Activated gamma-delta T cell treated with anti-CD3 and anti-CD28 coated beads, Interleukin-2, amount 50 U/mL, for 16 hours (primary cell): ENCODE measurements around the gene REXO4.
"Not testable (repeated sequence)": the region's sequence is repeated elsewhere in the genome, so short reads cannot be mapped to it uniquely, and the experiment has no call there.

Experiments
- DNase-seq: peaks from one replicate; pipeline ENCODE4 v3.0.0-alpha.2; 2020; ENCODE audit warnings: low read depth

REXO4 gene, protein sequence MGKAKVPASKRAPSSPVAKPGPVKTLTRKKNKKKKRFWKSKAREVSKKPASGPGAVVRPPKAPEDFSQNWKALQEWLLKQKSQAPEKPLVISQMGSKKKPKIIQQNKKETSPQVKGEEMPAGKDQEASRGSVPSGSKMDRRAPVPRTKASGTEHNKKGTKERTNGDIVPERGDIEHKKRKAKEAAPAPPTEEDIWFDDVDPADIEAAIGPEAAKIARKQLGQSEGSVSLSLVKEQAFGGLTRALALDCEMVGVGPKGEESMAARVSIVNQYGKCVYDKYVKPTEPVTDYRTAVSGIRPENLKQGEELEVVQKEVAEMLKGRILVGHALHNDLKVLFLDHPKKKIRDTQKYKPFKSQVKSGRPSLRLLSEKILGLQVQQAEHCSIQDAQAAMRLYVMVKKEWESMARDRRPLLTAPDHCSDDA

DNA sequence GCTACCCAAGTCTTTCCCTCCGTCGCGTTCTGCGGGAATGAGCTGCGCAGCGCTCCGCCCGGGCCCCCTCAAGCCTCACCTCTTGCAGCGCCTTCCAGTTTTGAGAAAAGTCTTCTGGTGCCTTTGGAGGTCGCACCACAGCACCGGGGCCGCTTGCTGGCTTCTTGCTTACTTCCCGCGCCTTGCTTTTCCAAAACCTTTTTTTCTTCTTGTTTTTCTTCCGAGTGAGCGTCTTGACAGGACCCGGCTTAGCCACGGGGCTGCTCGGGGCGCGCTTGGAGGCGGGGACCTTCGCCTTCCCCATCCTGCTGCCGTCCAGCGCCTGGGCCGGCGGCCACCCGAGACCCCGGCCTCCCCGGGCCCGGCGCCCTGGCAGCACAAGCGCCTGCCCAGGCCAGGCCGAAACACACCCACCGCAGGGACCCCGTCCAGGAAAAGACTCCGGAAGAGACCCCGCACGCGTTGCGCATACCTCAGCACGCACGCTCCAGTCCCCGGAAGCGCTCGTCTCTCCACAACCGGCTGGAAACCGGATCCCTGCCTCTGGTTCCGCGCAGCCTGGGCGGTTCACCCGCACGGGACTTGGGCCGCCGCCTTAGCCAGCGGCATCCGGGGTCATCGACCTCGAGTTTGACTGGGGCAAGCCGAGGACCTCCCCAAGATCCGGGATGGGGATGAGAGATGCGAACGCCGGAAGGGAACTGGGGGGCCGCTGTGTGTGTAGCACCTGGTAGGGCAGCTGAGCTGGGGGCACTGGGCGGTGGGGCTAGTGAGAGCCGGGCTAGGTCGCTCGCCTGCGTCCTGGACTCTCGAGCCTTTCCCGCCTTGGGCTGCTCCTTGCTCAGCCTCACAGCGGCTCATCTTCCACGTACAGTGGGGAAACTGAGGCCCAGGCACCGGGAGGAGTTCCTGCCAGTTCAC lies at the start of gene REXO4:
Gene REXO4 (minus strand): TSS at position 470 of the 921 bp plus-strand sequence. CDS start 166 bp downstream, at position 304.
- DNase-seq, result peak; percentile 62

DNA sequence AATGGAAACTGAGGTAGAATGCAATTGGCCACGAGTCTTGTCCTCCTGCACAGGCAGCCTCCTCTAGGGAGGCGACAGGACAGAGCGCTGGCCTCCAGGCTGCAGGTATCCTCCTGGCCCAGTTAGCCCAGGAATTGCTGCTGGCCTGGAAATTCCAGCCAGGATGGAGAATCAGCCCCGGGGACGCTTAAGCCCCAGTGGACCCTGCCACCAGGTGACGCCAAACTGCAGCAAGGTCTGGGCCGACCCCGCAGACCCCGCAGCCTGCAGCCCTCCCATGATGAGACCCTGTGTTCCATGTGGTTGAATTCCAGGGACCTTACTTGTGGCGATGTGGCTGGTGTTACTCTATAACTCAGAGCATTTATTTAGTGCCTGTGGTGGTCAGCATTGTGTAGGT lies 49.3 kb upstream of the REXO4 start:
- DNase-seq, result no peak

DNA sequence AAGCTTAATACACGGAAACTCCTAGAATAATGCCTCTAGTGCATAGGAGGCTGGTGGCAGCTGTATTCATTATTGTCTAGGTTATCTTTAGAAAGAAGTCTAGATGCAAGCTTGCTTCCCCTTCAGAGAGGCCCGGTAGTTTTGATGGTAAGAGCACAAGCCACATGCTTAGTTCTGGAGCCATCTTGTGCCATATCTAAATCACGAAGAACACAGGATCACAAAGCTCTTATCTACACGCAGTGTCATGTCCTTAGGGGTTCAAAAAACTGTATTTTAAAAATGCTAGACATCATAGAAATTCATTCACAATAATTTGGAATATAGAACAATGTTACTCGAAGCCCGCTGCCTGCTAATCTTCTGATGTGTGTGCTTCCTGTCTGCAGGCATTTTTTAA lies 48.2 kb upstream of the REXO4 start:
- DNase-seq, result no peak

DNA sequence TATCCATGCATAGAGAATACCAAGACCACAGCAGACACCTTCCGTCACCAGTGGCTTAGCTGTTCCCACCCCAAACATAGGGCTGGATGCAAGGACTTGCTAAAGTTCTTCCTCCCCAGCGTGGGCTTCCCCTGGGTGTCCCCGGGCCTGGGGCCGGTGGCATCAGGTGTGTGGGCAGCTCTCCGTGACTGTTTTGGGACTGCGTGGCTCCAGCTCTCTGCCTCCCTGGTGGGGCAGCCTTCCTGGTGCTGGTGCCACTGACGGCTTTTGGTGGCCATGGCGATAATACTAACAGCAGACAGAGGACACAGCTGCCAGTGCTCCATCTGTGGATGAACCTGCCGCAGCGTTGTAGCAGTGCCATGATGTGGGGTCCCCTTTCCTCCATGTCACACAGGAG lies 46.8 kb upstream of the REXO4 start:
- no peak for DNase-seq

DNA sequence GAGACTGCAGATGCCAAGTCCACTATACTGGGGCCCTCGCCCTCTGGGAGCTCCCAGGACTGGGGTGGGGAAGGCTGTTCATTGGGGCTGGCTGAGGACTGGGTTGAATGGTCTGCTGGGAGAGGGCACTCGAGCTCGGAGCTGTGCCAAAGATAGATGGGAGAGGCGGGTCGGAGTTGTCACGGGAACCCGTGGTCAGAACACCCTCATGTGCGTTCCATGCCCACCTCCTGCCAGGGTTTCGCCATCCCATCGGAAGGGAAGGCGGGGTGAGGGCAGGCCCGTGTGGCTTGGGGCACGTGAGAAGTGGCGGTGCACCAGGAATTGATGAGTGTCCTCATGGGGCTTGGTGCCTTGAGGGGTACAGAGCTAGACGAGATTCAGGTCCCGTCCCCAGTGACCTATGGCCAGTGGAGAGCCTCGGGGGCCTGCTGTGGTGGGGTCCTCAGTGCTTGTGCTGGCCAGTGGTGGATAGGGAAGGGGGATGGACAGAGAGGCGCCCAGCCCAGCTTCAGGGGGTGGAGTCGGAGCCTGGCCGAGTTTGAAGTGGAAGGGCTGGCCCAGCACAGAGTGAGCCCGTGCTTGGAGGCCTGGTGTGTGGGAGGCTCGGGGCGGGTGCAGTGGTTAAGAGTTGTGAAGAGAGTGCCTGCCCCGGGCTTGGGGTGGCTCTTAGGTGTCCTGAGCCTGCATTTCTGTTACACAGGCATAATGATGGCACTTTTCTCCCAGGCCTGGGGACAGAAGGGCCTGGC lies 46.2 kb upstream of the REXO4 start:
- DNase-seq, result no peak

DNA sequence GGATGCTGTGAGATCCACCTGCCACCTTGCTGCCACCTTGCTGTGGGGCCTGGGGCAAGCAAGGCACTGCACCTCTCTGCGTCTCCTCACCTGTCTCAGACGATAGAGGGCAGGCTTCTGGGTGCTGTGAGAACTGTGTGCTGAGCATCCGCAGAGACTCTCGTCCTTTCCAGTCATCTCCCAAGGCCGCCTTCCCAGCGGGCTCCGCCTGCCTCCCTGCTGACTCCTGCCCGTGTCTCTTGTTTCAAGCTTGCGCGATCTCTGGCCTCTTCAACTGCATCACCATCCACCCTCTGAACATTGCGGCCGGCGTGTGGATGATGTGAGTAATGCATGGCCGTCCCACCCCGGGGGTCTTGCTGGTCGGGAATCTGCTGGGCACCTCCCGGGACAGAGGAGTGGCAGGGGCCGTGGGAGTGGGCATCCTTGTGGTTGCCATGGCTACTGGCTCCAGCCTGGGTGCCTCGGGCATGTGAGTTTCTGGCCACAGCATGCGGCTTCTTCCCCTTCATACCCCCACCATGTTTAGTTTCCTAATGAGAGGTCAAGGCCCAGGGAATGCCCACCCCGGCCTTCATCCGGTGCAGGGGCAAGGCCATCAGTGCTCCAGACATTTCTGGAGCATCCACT lies 45.5 kb upstream of the REXO4 start:
- DNase-seq, result no peak

DNA sequence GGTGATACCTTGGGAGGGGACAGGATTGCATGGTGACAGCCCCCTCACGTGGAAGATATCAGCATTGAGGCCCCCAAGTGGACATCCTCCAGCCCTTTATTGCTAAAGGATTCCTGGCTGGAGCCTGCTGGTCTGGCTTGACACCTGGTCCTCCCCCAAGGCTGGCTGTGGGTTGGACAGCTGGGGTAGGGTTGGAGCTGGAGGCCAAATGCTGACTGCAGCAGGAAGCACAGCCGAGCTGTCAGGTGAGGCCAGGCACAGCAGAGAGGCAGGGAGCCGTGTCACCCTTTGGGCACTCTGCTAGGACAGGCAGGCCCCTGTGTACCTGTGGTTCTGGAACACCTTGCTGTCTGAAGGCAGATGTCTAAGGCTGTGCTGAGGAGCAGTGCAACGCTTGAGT lies 44.2 kb upstream of the REXO4 start:
- DNase-seq, result no peak

DNA sequence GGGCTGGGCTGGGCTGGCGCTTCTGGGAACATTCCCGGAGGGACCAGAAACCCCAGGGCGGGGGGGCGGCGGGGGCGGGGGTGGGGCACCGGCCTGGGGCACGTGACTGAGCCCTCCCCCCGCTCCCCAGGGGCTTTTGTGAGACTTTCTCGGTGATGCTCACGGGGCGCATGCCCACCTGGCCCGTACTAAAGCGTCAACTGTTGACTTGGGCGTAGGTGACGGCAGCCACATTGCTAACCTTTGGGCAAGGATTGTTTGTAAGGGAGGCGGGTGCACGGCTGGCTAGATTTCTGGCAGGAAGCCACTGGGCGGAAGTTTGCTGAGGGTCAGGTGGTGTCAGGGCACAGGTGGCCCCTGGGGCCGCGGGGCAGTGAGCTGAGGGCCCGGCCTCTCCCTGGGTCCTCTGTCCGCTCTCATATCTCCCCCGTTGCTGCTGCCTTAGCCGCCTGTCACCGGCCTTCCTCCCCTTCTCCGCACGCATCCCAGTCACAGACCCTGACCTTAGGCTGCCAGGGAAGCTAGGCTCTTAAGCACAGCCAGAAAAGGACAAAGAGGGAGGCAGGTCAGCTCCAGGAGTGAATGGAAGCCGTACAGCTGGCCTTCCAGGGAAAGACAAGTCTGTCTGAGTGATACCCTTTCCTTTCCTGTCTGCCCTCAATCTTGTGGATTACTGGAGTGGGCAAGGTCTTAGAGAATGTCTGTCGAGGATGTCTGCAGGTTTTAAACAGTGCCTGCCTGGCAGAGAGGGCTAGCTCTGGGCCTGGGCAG lies 42.8 kb upstream of the REXO4 start:
- DNase-seq, result peak; percentile 27

DNA sequence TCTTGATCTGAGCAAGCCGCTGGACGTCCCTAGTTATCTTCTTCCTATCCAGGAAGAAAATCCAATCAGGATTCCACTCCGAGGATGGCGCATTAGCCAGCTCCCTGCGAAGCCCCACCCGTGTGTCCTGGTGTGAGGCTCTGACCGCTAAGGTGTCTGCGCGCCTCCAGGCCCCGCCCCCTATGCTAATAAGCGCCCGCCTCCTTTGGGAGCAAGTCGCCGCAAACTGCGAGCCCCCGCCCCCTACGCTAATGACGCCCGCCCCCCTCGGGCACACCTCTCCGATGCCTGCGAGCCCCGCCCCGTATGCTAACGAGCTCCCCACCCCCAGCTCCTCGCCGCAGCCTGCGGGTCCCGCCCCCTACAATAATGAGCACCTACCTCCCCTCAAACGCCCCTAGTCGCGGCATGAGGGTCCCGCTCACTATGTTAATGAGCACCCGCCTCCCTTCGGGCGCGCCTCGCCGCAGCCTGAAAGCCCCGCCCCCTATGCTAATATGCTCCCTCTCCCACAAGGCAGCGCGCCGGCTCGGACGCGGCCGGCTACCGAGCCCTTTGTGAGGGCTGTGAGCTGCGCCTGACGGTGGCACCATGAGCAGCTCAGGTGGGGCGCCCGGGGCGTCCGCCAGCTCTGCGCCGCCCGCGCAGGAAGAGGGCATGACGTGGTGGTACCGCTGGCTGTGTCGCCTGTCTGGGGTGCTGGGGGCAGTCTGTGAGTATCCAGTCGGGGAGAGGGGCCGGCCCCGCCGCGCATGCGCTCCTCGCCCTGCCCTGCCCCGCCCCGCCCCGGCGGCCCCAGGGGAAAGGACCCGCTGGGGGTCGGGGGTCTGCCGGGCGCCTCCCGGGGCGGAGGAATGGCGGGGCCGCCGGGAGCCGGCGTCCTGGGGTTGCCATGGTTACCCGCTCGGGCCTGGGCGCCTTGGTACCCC lies 41.9 kb upstream of the REXO4 start, which contains the start of gene CACFD1:
Gene CACFD1 (plus strand): TSS at position 503 of the 929 bp plus-strand sequence. CDS start 89 bp downstream, at position 592.
- peak; percentile 89 for DNase-seq

DNA sequence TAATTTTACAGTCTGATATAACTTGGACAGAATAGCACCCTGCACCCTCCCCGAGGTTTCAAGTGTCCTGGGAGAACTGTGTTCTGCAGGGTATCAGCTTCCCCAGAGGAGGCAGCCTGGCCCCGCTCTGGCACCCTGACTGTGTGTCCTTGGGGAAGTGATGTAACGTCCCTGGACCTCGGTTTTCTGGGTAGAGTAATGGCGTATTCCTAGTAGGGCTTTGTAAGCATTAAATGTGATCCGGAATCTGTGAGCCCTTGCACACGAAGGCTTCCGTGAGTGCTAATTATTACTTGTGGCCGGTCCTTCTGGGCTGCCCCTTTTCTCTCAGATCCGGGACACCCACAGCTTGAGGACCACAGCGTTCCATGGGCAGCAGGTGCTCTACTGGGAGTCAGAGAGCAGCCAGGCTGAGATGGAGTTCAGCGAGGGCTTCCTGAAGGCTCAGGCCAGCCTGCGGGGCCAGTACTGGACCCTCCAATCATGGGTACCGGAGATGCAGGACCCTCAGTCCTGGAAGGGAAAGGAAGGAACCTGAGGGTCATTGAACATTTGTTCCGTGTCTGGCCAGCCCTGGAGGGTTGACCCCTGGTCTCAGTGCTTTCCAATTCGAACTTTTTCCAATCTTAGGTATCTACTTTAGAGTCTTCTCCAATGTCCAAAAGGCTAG lies 41.0 kb upstream of the REXO4 start:
- DNase-seq, result no peak

DNA sequence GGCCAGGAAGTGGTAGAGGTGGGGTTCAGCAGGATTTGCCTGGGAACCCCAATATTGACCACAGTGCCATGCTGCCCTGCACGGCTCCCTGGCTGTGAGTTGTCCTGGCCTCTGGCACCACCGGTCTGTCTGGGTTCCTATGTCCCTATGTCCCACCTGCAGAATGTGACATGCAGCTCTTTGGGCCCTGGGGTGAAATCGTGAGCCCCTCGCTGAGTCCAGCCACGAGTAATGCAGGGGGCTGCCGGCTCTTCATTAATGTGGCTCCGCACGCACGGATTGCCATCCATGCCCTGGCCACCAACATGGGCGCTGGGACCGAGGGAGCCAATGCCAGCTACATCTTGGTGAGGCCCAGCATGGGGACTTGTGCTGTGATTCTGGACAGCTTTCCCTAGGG lies 39.9 kb upstream of the REXO4 start:
- no peak for DNase-seq

DNA sequence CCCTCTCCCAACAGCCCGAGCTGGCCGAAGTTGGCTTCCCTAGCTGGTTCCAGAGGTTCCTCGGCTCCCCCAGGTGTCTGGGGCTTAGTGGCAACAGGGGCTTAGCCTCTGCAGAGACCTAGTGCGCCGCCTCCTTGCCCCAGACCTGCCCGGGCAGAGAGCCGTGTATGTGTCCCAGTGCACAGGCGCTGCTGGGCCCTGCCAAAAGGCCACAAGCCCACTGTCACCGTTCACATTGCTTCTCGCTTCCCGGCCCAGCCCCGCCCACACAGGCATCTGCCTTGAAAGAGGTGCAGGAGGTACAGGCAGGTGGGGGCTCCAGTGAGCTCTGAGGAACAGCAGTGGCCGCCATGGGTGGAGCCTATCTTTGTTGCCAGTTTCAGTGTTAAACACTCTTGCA lies 39.4 kb upstream of the REXO4 start:
- no peak for DNase-seq

DNA sequence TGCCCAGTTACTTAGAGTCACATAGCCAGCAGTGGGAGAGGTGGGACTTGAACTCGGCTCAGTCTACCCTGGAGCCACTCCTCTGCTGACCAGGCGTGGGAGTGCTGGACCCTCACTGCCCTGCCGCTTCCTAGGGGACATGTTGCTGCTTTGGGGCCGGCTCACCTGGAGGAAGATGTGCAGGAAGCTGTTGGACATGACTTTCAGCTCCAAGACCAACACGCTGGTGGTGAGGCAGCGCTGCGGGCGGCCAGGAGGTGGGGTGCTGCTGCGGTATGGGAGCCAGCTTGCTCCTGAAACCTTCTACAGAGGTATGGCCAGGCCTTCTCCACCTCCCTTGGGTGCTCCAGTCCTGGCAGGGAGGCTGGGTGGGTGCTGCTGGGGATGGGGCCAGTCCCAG lies 38.6 kb upstream of the REXO4 start:
- no peak for DNase-seq

DNA sequence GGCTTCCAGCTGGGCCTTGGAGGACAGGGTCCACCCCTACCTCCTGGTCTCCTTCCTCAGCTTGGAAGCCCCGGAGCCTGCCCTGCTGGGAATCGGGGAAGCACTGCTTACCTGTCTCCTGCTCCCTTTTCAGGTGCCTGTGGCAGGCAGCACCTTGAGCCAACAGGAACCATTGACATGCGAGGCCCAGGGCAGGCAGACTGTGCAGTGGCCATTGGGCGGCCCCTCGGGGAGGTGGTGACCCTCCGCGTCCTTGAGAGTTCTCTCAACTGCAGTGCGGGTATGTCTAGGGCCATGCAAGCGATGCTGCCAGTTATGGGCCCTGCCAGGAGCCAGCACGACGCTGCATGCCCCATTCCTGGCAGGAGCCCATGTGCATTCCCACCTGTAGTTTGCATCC lies 38.1 kb upstream of the REXO4 start:
- DNase-seq, result no peak

DNA sequence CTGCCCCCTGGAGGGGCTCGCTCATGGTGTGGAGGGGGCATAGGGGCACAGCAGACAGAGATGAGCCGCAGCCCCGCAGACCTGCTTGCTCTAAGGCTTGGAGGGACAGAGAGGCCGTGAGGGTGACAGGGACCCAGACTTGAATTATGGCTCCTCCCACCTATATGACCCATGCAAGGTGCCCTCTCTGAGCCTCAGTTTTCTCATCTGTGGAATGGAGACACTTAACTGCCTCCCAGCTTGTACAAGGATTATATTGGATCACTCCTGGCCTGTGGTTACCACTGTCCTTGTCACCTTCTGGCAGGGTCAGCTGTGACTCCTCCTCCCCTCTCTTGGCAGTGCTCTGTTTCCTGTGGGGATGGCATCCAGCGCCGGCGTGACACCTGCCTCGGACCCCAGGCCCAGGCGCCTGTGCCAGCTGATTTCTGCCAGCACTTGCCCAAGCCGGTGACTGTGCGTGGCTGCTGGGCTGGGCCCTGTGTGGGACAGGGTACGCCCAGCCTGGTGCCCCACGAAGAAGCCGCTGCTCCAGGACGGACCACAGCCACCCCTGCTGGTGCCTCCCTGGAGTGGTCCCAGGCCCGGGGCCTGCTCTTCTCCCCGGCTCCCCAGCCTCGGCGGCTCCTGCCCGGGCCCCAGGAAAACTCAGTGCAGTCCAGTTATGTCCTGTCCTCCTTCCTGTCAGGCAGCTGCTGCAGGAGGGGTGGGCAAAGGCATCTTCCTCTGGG lies 37.3 kb upstream of the REXO4 start:
- no peak for DNase-seq

DNA sequence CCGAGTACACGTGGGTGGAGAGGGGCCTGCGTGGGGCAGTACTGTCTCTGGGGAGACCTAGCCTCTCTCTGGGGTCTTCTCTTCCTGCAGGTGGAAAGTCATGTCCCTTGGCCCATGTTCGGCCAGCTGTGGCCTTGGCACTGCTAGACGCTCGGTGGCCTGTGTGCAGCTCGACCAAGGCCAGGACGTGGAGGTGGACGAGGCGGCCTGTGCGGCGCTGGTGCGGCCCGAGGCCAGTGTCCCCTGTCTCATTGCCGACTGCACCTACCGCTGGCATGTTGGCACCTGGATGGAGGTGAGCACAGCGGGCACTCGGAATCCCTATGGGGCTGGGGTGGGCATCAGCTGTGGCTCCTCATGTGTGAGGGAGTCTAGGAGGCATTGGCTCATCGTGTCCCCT lies 36.5 kb upstream of the REXO4 start:
- DNase-seq, result no peak

DNA sequence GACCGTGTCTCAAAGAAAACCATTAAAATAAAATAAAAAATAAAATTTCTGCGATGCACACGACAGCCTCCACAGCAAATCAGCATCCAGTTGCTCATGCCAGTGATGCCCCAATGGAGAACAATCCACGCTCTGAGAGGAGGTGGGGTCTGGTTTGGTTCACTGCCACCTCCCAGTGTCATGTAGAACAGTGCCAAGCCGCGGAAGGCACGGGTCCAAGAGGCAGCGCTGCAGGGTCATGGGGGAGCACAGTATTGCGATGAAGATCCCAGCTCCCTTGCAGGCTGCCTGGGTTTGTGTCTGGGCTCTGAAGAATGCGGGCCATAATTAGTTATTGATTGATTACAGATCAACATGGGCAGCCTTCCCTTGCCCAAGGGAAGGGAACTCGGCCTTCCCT lies 35.8 kb upstream of the REXO4 start:
- no peak for DNase-seq

DNA sequence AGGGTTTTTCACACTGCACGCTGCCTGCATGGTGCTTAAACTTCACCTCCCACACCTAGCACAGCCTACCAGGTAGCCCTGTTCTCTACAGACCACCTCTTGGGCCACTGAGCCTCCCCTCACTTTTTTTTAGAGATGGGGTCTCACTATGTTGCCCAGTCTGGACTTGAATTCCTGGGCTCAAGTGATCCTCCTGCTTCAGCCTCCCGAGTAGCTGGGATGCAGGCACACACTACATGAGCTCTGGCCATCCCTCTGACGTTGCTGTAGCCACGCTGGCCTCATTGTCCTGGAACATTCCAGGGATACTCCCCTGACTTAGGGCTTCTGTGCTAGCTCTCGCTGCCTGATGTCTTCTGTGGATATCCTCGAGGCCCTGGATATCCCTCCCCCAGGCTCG lies 34.8 kb upstream of the REXO4 start:
- no peak for DNase-seq

DNA sequence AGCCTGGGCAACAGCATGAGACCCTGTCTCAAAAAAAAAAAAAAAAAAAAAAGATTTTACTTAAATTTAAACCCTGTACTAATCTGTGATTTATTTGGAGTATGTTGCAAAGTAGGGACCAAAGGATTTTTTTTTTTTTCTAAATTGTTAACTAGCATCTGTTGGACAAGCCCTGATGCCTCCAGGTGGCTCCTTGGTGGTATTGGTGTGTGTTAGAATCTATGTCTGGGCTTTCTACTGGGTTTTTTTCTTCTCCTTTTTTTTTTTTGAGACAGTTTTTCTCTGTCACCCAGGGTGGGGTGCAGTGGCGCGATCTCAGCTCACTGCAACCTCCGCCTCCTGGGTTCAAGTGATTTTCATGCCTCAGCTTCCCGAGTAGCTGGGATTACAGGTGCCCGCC lies 34.1 kb upstream of the REXO4 start:
- DNase-seq, result not testable (repeated sequence)
